ENCODE data around the gene TMEM131.
A peak's percentile ranks its signal among the peaks of the same experiment; 100 is the strongest.

The TMEM131 gene

GRCh38 chr2:97732436-97733340, 263.1 kb downstream of the TMEM131 start:
- peak in 2 of 10 donors; percentile 37 to 77 for DNase-seq
- intact Hi-C loops (cut with DNase I), result no loop called here

GRCh38 chr2:97731274-97732020, 264.3 kb downstream of the TMEM131 start:
- DNase-seq, result peak in 3 of 10 donors; percentile 9 to 52 (median 37)
- intact Hi-C loops (cut with DNase I), result no loop called here

GRCh38 chr2:97730245-97730644, 265.5 kb downstream of the TMEM131 start:
- intact Hi-C loops (cut with DNase I), result no loop called here
- DNase-seq, result peak in 1 of 10 donors; percentile 2

GRCh38 chr2:97728091-97728731, 267.5 kb downstream of the TMEM131 start:
- intact Hi-C loops (cut with DNase I), result no loop called here
- peak in 7 of 10 donors; percentile 13 to 92 (median 50) for DNase-seq

GRCh38 chr2:97727296-97727695, 268.5 kb downstream of the TMEM131 start:
- DNase-seq, result peak in 1 of 10 donors; percentile 24
- intact Hi-C loops (cut with DNase I), result no loop called here

- peak in 2 of 10 donors; percentile 3 to 27 for DNase-seq
- intact Hi-C loops (cut with DNase I), result no loop called here
Observed at GRCh38 chr2:97726261-97727064, 269.3 kb downstream of the TMEM131 start.

GRCh38 chr2:97724946-97725688, 270.6 kb downstream of the TMEM131 start:
- DNase-seq, result peak in 3 of 10 donors; percentile 46 to 72 (median 67)
- intact Hi-C loops (cut with DNase I), result no loop called here

GRCh38 chr2:97724501-97724900, 271.2 kb downstream of the TMEM131 start:
- peak in 2 of 10 donors; percentile 64 for DNase-seq
- intact Hi-C loops (cut with DNase I), result no loop called here

- intact Hi-C loops (cut with DNase I), result no loop called here
- peak in 4 of 10 donors; percentile 16 to 73 (median 55) for DNase-seq
Observed at GRCh38 chr2:97724073-97724410, 271.7 kb downstream of the TMEM131 start.

- peak in 4 of 10 donors; percentile 20 to 80 (median 64) for DNase-seq
- intact Hi-C loops (cut with DNase I), result no loop called here
Observed at GRCh38 chr2:97723156-97724072, 272.3 kb downstream of the TMEM131 start.

GRCh38 chr2:97722227-97722626, 273.5 kb downstream of the TMEM131 start:
- intact Hi-C loops (cut with DNase I), result no loop called here
- DNase-seq, result peak in 2 of 10 donors; percentile 11 to 41

- intact Hi-C loops (cut with DNase I), result no loop called here
Observed at GRCh38 chr2:97720746-97721145, 275.0 kb downstream of the TMEM131 start.

GRCh38 chr2:97719362-97720155, 276.2 kb downstream of the TMEM131 start:
- intact Hi-C loops (cut with DNase I), result no loop called here
- DNase-seq, result peak in 2 of 10 donors; percentile 31 to 60

More at GRCh38 chr2:97720746-97721145, 275.0 kb downstream of the TMEM131 start:
- DNase-seq, result peak in 2 of 10 donors; percentile 2 to 7

GRCh38 chr2:97718942-97719341, 276.8 kb downstream of the TMEM131 start:
- intact Hi-C loops (cut with DNase I), result no loop called here
- peak in 4 of 10 donors; percentile 7 to 41 (median 22) for DNase-seq

- intact Hi-C loops (cut with DNase I), result no loop called here
- DNase-seq, result peak in 4 of 10 donors; percentile 19 to 74 (median 60)
Observed at GRCh38 chr2:97718051-97718882, 277.5 kb downstream of the TMEM131 start.

- intact Hi-C loops (cut with DNase I), result no loop called here
- peak in 1 of 10 donors; percentile 18 for DNase-seq
Observed at GRCh38 chr2:97717613-97717995, 278.1 kb downstream of the TMEM131 start.
